Measurements from ENCODE around the gene MT1E.
A peak's percentile ranks its signal among the peaks of the same experiment; 100 is the strongest.

Gene MT1E

GRCh38 chr16:56657555-56658326 is 32.2 kb downstream of the MT1E start, which contains the start of gene MT1F (continued):
- TF ChIP-seq ZBTB11 (tag by site-specific recombination; conservative IDR thresholded peaks at IDR 0.05; ENCODE audit: low read depth) (peak; percentile 26; the same call in 1 of the 2 replicates), KLF1 (tag by site-specific recombination; IDR thresholded peaks at IDR 0.05) (peak; percentile 69), ZXDB (tag by site-specific recombination; IDR thresholded peaks at IDR 0.05) (0 out of 2 replicates have a peak, but pooled peaks have one; percentile 29), ZNF24 (tag by site-specific recombination; IDR thresholded peaks at IDR 0.05) (no peak), ZNF335 (tag by site-specific recombination; conservative IDR thresholded peaks at IDR 0.05) (peak; percentile 78), ZBTB7A (tag by site-specific recombination; IDR thresholded peaks at IDR 0.05; ENCODE audit: low read depth) (no peak), ZFP69B (tag by site-specific recombination; IDR thresholded peaks at IDR 0.05) (peak; percentile 57; the same call in 1 of the 2 replicates), ZNF366 (tag by site-specific recombination; conservative IDR thresholded peaks at IDR 0.05) (no peak), ZFHX2 (tag by site-specific recombination; conservative IDR thresholded peaks at IDR 0.05) (no peak), KLF9 (tag by site-specific recombination; IDR thresholded peaks at IDR 0.05; ENCODE audit: low read depth) (peak; percentile 65; the same call in 1 of the 2 replicates), SALL2 (tag by site-specific recombination; IDR thresholded peaks at IDR 0.05; ENCODE audit: borderline replicate concordance) (no peak), ZNF19 (tag by site-specific recombination; IDR thresholded peaks at IDR 0.05; ENCODE audit: low read depth) (no peak), ZBTB20 (tag by site-specific recombination; IDR thresholded peaks at IDR 0.05) (peak; percentile 60; the same call in 1 of the 2 replicates), ZNF768 (tag by site-specific recombination; IDR thresholded peaks at IDR 0.05) (no peak), SP7 (tag by site-specific recombination; IDR thresholded peaks at IDR 0.05) (no peak), ZNF473 (tag by site-specific recombination; IDR thresholded peaks at IDR 0.05) (no peak), ZNF596 (tag by site-specific recombination; IDR thresholded peaks at IDR 0.05) (no peak), ZNF274 (IDR thresholded peaks at IDR 0.05; ENCODE audit: low read length) (no peak), ZNF274 (tag by site-specific recombination; IDR thresholded peaks at IDR 0.05; ENCODE audit: borderline replicate concordance) (no peak), CTCF (tag by site-specific recombination; IDR thresholded peaks at IDR 0.05) (no peak), ZNF529 (tag by site-specific recombination; IDR thresholded peaks at IDR 0.05; ENCODE audit: insufficient replicate concordance) (no peak), ZNF600 (tag by site-specific recombination; IDR thresholded peaks at IDR 0.05) (peak; percentile 77), ZNF391 (tag by site-specific recombination; IDR thresholded peaks at IDR 0.05; ENCODE audit: borderline replicate concordance, low read depth) (no peak)
- TF ChIP-seq, protein P1, sequence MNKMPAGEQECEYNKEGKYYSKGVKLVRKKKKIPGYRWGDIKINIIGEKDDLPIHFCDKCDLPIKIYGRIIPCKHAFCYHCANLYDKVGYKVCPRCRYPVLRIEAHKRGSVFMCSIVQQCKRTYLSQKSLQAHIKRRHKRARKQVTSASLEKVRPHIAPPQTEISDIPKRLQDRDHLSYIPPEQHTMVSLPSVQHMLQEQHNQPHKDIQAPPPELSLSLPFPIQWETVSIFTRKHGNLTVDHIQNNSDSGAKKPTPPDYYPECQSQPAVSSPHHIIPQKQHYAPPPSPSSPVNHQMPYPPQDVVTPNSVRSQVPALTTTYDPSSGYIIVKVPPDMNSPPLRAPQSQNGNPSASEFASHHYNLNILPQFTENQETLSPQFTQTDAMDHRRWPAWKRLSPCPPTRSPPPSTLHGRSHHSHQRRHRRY (tag by site-specific recombination; IDR thresholded peaks at IDR 0.05) = no peak
- TF ChIP-seq, protein P2, sequence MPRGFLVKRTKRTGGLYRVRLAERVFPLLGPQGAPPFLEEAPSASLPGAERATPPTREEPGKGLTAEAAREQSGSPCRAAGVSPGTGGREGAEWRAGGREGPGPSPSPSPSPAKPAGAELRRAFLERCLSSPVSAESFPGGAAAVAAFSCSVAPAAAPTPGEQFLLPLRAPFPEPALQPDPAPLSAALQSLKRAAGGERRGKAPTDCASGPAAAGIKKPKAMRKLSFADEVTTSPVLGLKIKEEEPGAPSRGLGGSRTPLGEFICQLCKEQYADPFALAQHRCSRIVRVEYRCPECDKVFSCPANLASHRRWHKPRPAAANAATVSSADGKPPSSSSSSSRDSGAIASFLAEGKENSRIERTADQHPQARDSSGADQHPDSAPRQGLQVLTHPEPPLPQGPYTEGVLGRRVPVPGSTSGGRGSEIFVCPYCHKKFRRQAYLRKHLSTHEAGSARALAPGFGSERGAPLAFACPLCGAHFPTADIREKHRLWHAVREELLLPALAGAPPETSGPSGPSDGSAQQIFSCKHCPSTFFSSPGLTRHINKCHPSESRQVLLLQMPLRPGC (tag by site-specific recombination; IDR thresholded peaks at IDR 0.05) = no peak
- TF ChIP-seq, protein P3, sequence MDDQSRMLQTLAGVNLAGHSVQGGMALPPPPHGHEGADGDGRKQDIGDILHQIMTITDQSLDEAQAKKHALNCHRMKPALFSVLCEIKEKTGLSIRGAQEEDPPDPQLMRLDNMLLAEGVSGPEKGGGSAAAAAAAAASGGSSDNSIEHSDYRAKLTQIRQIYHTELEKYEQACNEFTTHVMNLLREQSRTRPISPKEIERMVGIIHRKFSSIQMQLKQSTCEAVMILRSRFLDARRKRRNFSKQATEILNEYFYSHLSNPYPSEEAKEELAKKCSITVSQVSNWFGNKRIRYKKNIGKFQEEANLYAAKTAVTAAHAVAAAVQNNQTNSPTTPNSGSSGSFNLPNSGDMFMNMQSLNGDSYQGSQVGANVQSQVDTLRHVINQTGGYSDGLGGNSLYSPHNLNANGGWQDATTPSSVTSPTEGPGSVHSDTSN (CRISPR knock-in tag; IDR thresholded peaks at IDR 0.05) = no peak
- TF ChIP-seq, protein P4, sequence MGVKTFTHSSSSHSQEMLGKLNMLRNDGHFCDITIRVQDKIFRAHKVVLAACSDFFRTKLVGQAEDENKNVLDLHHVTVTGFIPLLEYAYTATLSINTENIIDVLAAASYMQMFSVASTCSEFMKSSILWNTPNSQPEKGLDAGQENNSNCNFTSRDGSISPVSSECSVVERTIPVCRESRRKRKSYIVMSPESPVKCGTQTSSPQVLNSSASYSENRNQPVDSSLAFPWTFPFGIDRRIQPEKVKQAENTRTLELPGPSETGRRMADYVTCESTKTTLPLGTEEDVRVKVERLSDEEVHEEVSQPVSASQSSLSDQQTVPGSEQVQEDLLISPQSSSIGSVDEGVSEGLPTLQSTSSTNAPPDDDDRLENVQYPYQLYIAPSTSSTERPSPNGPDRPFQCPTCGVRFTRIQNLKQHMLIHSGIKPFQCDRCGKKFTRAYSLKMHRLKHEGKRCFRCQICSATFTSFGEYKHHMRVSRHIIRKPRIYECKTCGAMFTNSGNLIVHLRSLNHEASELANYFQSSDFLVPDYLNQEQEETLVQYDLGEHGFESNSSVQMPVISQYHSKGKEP (tag by site-specific recombination; IDR thresholded peaks at IDR 0.05) = no peak
- TF ChIP-seq, protein P5, sequence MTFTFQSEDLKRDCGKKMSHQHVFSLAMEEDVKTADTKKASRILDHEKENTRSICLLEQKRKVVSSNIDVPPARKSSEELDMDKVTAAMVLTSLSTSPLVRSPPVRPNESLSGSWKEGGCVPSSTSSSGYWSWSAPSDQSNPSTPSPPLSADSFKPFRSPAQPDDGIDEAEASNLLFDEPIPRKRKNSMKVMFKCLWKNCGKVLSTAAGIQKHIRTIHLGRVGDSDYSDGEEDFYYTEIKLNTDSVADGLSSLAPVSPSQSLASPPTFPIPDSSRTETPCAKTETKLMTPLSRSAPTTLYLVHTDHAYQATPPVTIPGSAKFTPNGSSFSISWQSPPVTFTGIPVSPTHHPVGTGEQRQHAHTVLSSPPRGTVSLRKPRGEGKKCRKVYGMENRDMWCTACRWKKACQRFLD (tag by site-specific recombination; IDR thresholded peaks at IDR 0.05) = no peak

All from HEK293 (cell line).